CD4-positive, alpha-beta T cell treated with Interleukin-12 subunit alpha and Interleukin-12 subunit beta, for 1 hour (primary cell): ENCODE measurements around the gene PLGLB2.
"Not testable (repeated sequence)": the region's sequence is repeated elsewhere in the genome, so short reads cannot be mapped to it uniquely, and the experiment has no call there.

Source experiments
- DNase-seq: peaks from one replicate; pipeline ENCODE4 v3.0.0-alpha.2; 2020

PLGLB2 gene

GRCh38 chr2:87747791-87748190, at the start of gene PLGLB2:
PLGLB2 (plus strand) TSS chr2:87748087; CDS start chr2:87748154, 67 bp downstream.
- DNase-seq, result not testable (repeated sequence)

- not testable (repeated sequence) for DNase-seq
Measured at GRCh38 chr2:87704572-87705323, 43.1 kb upstream of the PLGLB2 start.

GRCh38 chr2:87708368-87708767, 39.5 kb upstream of the PLGLB2 start:
- not testable (repeated sequence) for DNase-seq

- not testable (repeated sequence) for DNase-seq
Measured at GRCh38 chr2:87727940-87728599, 19.8 kb upstream of the PLGLB2 start.

GRCh38 chr2:87740928-87741327, 7.0 kb upstream of the PLGLB2 start:
- DNase-seq, result not testable (repeated sequence)

- DNase-seq, result not testable (repeated sequence)
Measured at GRCh38 chr2:87742393-87743108, 5.3 kb upstream of the PLGLB2 start.

GRCh38 chr2:87743638-87744037, 4.2 kb upstream of the PLGLB2 start:
- DNase-seq, result not testable (repeated sequence)

- DNase-seq, result not testable (repeated sequence)
Measured at GRCh38 chr2:87745353-87745951, 2.4 kb upstream of the PLGLB2 start.

- not testable (repeated sequence) for DNase-seq
Measured at GRCh38 chr2:87748524-87748923, 637 bp downstream of the PLGLB2 start.

GRCh38 chr2:87750560-87750959, 2.7 kb downstream of the PLGLB2 start:
- DNase-seq, result not testable (repeated sequence)

- not testable (repeated sequence) for DNase-seq
Measured at GRCh38 chr2:87754759-87755158, 6.9 kb downstream of the PLGLB2 start.
